WTC11 (cell line): ENCODE results near the gene IQCC. TPM values are rescaled to one million over a fixed set of nuclear protein-coding genes. Genes with fewer than 3 reads are reported as not detected.
A peak's percentile ranks its signal among the peaks of the same experiment; 100 is the strongest.

ENCODE experiments used
- ATAC-seq: fragments of 200-7000 bp; cut with Tn5 transposase; 2 replicates; pipeline ENCODE4 v1.10.0; 2021; ENCODE audit warnings: mild to moderate bottlenecking, moderate library complexity
- CTCF ChIA-PET: fragments of 300-600 bp; sonication (Branson Sonifier 250); formaldehyde crosslinking; loops from one replicate; lab custom pipeline; 2021; ENCODE audit warnings: antibody characterized with exemption; lab: Charles Lee
- POLR2A ChIA-PET: fragments of 350-600 bp; sonication (Branson Sonifier 250); formaldehyde crosslinking; loops from one replicate; lab custom pipeline; 2021; ENCODE audit warnings: antibody characterized with exemption; lab: Charles Lee
- DNase-seq: peaks from one replicate; pipeline ENCODE4 v3.0.0; 2021; ENCODE audit warnings: low spot score
- H3K27ac Mint-ChIP-seq: 2 replicates; pipeline ENCODE4 v1.8.0; 2021; ENCODE audit warnings: mixed read lengths
- H3K27me3 Mint-ChIP-seq: 2 replicates; pipeline ENCODE4 v1.8.0; 2021; ENCODE audit warnings: low read depth, mild to moderate bottlenecking, moderate library complexity, mixed read lengths
- H3K36me3 Mint-ChIP-seq: 2 replicates; pipeline ENCODE4 v1.8.0; 2021; ENCODE audit warnings: mixed read lengths
- H3K4me1 Mint-ChIP-seq: 2 replicates; pipeline ENCODE4 v1.8.0; 2022; ENCODE audit warnings: mixed read lengths
- H3K4me3 Mint-ChIP-seq: 2 replicates; pipeline ENCODE4 v1.8.0; 2021; ENCODE audit warnings: mild to moderate bottlenecking, moderate library complexity, mixed read lengths
- H3K9me3 Mint-ChIP-seq: 2 replicates; pipeline ENCODE4 v1.8.0; 2021; ENCODE audit warnings: mixed read lengths
- CBFB ChIP-seq: sonication (generic); formaldehyde crosslinking; IDR thresholded peaks from 2 replicates; pipeline ENCODE4 v1.8.1; 2022; ENCODE audit warnings: mild to moderate bottlenecking, low read depth, missing genetic modification reagents
- EMX1 ChIP-seq: fragments of 250-450 bp; sonication (Bioruptor Pico); IDR thresholded peaks from 2 replicates; pipeline ENCODE4 v1.8.0; 2021; ENCODE audit warnings: mild to moderate bottlenecking
- ERG ChIP-seq: fragments of 250-450 bp; sonication (Bioruptor Pico); IDR thresholded peaks from 2 replicates; pipeline ENCODE4 v1.8.0; 2021; ENCODE audit warnings: mild to moderate bottlenecking
- GRHL2 ChIP-seq: fragments of 250-450 bp; sonication (Bioruptor Pico); IDR thresholded peaks from 2 replicates; pipeline ENCODE4 v1.8.0; 2022; ENCODE audit warnings: mild to moderate bottlenecking, moderate library complexity; ENCODE audit not compliant: insufficient replicate concordance, severe bottlenecking
- GTF2I ChIP-seq: fragments of 250-450 bp; sonication (Bioruptor Pico); conservative IDR thresholded peaks from 2 replicates; pipeline ENCODE4 v1.4.0; 2021; ENCODE audit warnings: mild to moderate bottlenecking
- HMGXB4 ChIP-seq: sonication (generic); formaldehyde crosslinking; IDR thresholded peaks from 2 replicates; pipeline ENCODE4 v1.8.1; 2023; ENCODE audit warnings: mild to moderate bottlenecking, moderate library complexity, missing genetic modification reagents
- JUN ChIP-seq: sonication (generic); formaldehyde crosslinking; IDR thresholded peaks from 2 replicates; pipeline ENCODE4 v1.8.0; 2023; ENCODE audit warnings: mild to moderate bottlenecking, missing genetic modification reagents
- NFATC4 ChIP-seq: fragments of 250-450 bp; sonication (Bioruptor Pico); IDR thresholded peaks from 2 replicates; pipeline ENCODE4 v1.9.0; 2021; ENCODE audit warnings: mild to moderate bottlenecking
- NFE2L1 ChIP-seq: sonication (generic); formaldehyde crosslinking; IDR thresholded peaks from 2 replicates; pipeline ENCODE4 v1.8.1; 2023; ENCODE audit warnings: missing genetic modification reagents
- TEAD1 ChIP-seq: sonication (generic); formaldehyde crosslinking; IDR thresholded peaks from 2 replicates; pipeline ENCODE4 v1.8.0; 2022; ENCODE audit warnings: mild to moderate bottlenecking, missing genetic modification reagents
- TEAD4 ChIP-seq: sonication (generic); formaldehyde crosslinking; IDR thresholded peaks from 2 replicates; pipeline ENCODE4 v1.8.0; 2022; ENCODE audit warnings: mild to moderate bottlenecking, missing genetic modification reagents
- ZNF416 ChIP-seq: fragments of 250-450 bp; sonication (Bioruptor Pico); IDR thresholded peaks from 2 replicates; pipeline ENCODE4 v1.9.0; 2021; ENCODE audit warnings: mild to moderate bottlenecking, inconsistent platforms
- ZNF425 ChIP-seq: fragments of 250-450 bp; sonication (Bioruptor Pico); conservative IDR thresholded peaks from 2 replicates; pipeline ENCODE4 v1.9.0; 2021; ENCODE audit warnings: mild to moderate bottlenecking
- total RNA-seq: library from RNA; stranded (reverse); gene quantifications from 3 replicates; pipeline ENCODE4 v1.2.3, GENCODE V29; 2021

The IQCC gene
- total RNA-seq, 1 experiment from 2014 or later: 5.2 TPM

- ATAC-seq (no peak), DNase-seq (no peak)
- peaks cover 33% of the 10 kb centered on the region for H3K4me1 Mint-ChIP-seq
- H3K9me3 Mint-ChIP-seq: no peaks in the 10 kb centered on the region
- TF ChIP-seq GRHL2 (CRISPR knock-in tag): no peak
- no peak for TF ChIP-seq JUN
- TF ChIP-seq NFE2L1: no peak
- peaks cover 2% of the 10 kb centered on the region; the same call in 1 of the 2 replicates for H3K27me3 Mint-ChIP-seq
- H3K36me3 Mint-ChIP-seq: peaks cover 55% of the 10 kb centered on the region
- no peak overlapping the region for H3K4me3 Mint-ChIP-seq
- ChIA-PET POLR2A (interaction anchor here (1.0 to 1.7 kb wide), 4 partner anchors 9 to 138 kb away, joined by 3 to 5 read pairs (median 4); partner anchors contain the start of gene TXLNA), CTCF (interaction anchor here (2.1 kb wide), 1 partner anchor 19 kb away, joined by 12 read pairs; no protein-coding TSS in a partner anchor)
- 0 out of 2 replicates have a peak overlapping the region, but pooled peaks have one; percentile 8 for H3K27ac Mint-ChIP-seq
These were observed 8.4 kb upstream of the IQCC start for GRCh38 chr1:32197074-32197473.

GRCh38 chr1:32197837-32198236 is 7.6 kb upstream of the IQCC start:
- no peak overlapping the region for H3K4me3 Mint-ChIP-seq
- peaks cover 2% of the 10 kb centered on the region; the same call in 1 of the 2 replicates for H3K27me3 Mint-ChIP-seq
- CTCF ChIA-PET: interaction anchor here (2.1 kb wide), 1 partner anchor 18 kb away, joined by 12 read pairs; no protein-coding TSS in a partner anchor
- H3K36me3 Mint-ChIP-seq: peaks cover 47% of the 10 kb centered on the region
- DNase-seq: no peak
- H3K27ac Mint-ChIP-seq: 0 out of 2 replicates have a peak overlapping the region, but pooled peaks have one; percentile 61
- peaks cover 35% of the 10 kb centered on the region for H3K4me1 Mint-ChIP-seq
- H3K9me3 Mint-ChIP-seq: no peaks in the 10 kb centered on the region
- TF ChIP-seq CBFB (CRISPR knock-in tag) (no peak), GTF2I (CRISPR knock-in tag) (no peak), ZNF425 (no peak)
- POLR2A ChIA-PET: interaction anchor here (0.6 to 1.7 kb wide), 5 partner anchors 10 to 204 kb away, joined by 3 to 5 read pairs (median 4); partner anchors contain the start of gene TXLNA
- no peak for ATAC-seq

GRCh38 chr1:32198237-32199042 is 7.0 kb upstream of the IQCC start:
- CTCF ChIA-PET: interaction anchor here (0.5 to 2.1 kb wide), 2 partner anchors 17 to 500 kb away, joined by 3 to 12 read pairs; no protein-coding TSS in a partner anchor
- DNase-seq: no peak

GRCh38 chr1:32199043-32199716 is 6.3 kb upstream of the IQCC start:
- Mint-ChIP-seq H3K27ac (no peak overlapping the region), H3K9me3 (no peaks in the 10 kb centered on the region), H3K36me3 (peaks cover 35% of the 10 kb centered on the region)
- DNase-seq: no peak
- TF ChIP-seq HMGXB4 (CRISPR knock-in tag): no peak
- 0 out of 2 replicates have a peak, but pooled peaks have one; percentile 0 for TF ChIP-seq ERG (CRISPR knock-in tag)
- TF ChIP-seq EMX1 (CRISPR knock-in tag): peak; percentile 55; the same call in 1 of the 2 replicates
- TF ChIP-seq, all 79 proteins: peak for 2
- Mint-ChIP-seq H3K27me3 (peaks cover 8% of the 10 kb centered on the region), H3K4me1 (peaks cover 35% of the 10 kb centered on the region), H3K4me3 (peak overlapping the region; percentile 84)
- ChIA-PET POLR2A (interaction anchor here (0.5 to 2.8 kb wide), 4 partner anchors 19 to 137 kb away, joined by 3 to 11 read pairs (median 4); partner anchors contain the start of genes MARCKSL1 and TXLNA), CTCF (interaction anchor here (0.5 to 3.5 kb wide), 5 partner anchors 16 to 500 kb away, joined by 3 to 27 read pairs (median 10); no protein-coding TSS in a partner anchor)
- ATAC-seq: no peak

More at GRCh38 chr1:32198237-32199042, 7.0 kb upstream of the IQCC start:
- H3K9me3 Mint-ChIP-seq: no peaks in the 10 kb centered on the region
- POLR2A ChIA-PET: interaction anchor here (1.2 to 1.7 kb wide), 3 partner anchors 11 to 137 kb away, joined by 3 to 5 read pairs (median 4); partner anchors contain the start of gene MARCKSL1
- H3K4me1 Mint-ChIP-seq: peaks cover 35% of the 10 kb centered on the region
- TF ChIP-seq TEAD1 (CRISPR knock-in tag): no peak
- no peak for TF ChIP-seq TEAD4 (CRISPR knock-in tag)
- 0 out of 2 replicates have a peak, but pooled peaks have one; percentile 9 for TF ChIP-seq ERG (CRISPR knock-in tag)
- 0 out of 2 replicates have a peak, but pooled peaks have one; percentile 35 for TF ChIP-seq ZNF416 (CRISPR knock-in tag)
- TF ChIP-seq NFATC4: peak; percentile 15; the same call in 1 of the 2 replicates
- no peak for ATAC-seq
- no peak overlapping the region for H3K4me3 Mint-ChIP-seq
- H3K27me3 Mint-ChIP-seq: peaks cover 2% of the 10 kb centered on the region; the same call in 1 of the 2 replicates
- H3K27ac Mint-ChIP-seq: no peak overlapping the region
- peaks cover 41% of the 10 kb centered on the region for H3K36me3 Mint-ChIP-seq
